HCT116 (cell line): ENCODE results near the gene SMARCB1. TPM values are rescaled to one million over a fixed set of nuclear protein-coding genes. Genes with fewer than 3 reads are reported as not detected.

Experiments
- ATAC-seq: fragments of 200-7000 bp; cut with Tn5 transposase; 2 replicates; pipeline ENCODE4 v1.9.1; 2020; ENCODE audit warnings: mild to moderate bottlenecking, moderate library complexity
- BruUV-seq: library from RNA; stranded (reverse); fragments of 400-500 nt; replicated peaks from 2 replicates; lab custom pipeline; 2021; lab: Mats Ljungman, UMichigan
- CTCF ChIA-PET: fragments of 300-600 bp; sonication (Branson Sonifier 250); formaldehyde crosslinking; loops from one replicate; lab custom pipeline; 2021; ENCODE audit warnings: antibody characterized with exemption; lab: Charles Lee
- POLR2A ChIA-PET: fragments of 300-600, 350-600 bp; sonication (Branson Sonifier 250); formaldehyde crosslinking; loops from one replicate; lab custom pipeline; 2021; ENCODE audit warnings: antibody characterized with exemption; lab: Charles Lee
- RAD21 ChIA-PET, 2 experiments: fragments of 300-600 bp; sonication (Branson Sonifier 250); formaldehyde crosslinking; loops; one replicate each; lab custom pipeline; 2023; ENCODE audit warnings: low total read pairs in 2 of 2; ENCODE audit not compliant: uncharacterized antibody in 2 of 2, unreplicated experiment in 2 of 2, low non-redundant PET in 1 of 2; lab: Charles Lee
- DNase-seq: peaks from one replicate; pipeline ENCODE4 v3.0.0-alpha.2; 2010; ENCODE audit warnings: low read depth, low spot score
- H2AFZ ChIP-seq: fragments of 200-600 bp; shearing (Covaris generic), sonication (generic); 2 replicates; pipeline ENCODE4 v1.6.1; 2017; ENCODE audit warnings: low read depth, mixed run types, mixed read lengths, antibody characterized with exemption, low read length; ENCODE audit not compliant: poor library complexity, severe bottlenecking
- H3K27ac ChIP-seq: 2 replicates; pipeline ENCODE4 v1.5.1; 2012; ENCODE audit warnings: low read depth, low read length
- H3K27me3 ChIP-seq: fragments of 200-600 bp; sonication (generic); 2 replicates; pipeline ENCODE4 v1.6.1; 2016; ENCODE audit warnings: mixed run types, low read length, mixed read lengths; ENCODE audit not compliant: insufficient read depth
- H3K36me3 ChIP-seq, 2 experiments: fragments of 200-500 bp in 1 of 2; fragments of 200-600 bp in 1 of 2; sonication (Bioruptor generic) in 1 of 2; sonication (generic) in 1 of 2; 2 replicates each; pipeline versions ENCODE4 v1.5.1 to v1.6.1; 2014 to 2016; ENCODE audit warnings: low read length in 2 of 2, inconsistent platforms in 1 of 2, mixed read lengths in 1 of 2, mixed run types in 1 of 2; ENCODE audit not compliant: insufficient read depth in 2 of 2, control insufficient read depth in 1 of 2
- H3K4me1 ChIP-seq, 2 experiments: fragments of 200-600 bp in 1 of 2; sonication (generic) in 1 of 2; 2 replicates each; pipeline versions ENCODE4 v1.5.1 to v1.6.1; 2012 to 2017; ENCODE audit warnings: low read length in 2 of 2, inconsistent platforms in 1 of 2, mild to moderate bottlenecking in 1 of 2, mixed read lengths in 1 of 2, mixed run types in 1 of 2, moderate library complexity in 1 of 2; ENCODE audit not compliant: insufficient read depth in 2 of 2, control insufficient read depth in 1 of 2
- H3K4me2 ChIP-seq: fragments of 200-600 bp; sonication (generic); 2 replicates; pipeline ENCODE4 v1.6.1; 2017; ENCODE audit warnings: mixed run types, low read length, mixed read lengths
- H3K4me3 ChIP-seq, 2 experiments: fragments of 200-600 bp in 1 of 2; sonication (generic) in 1 of 2; replicated peaks in 1 of 2; 2 replicates each; pipeline ENCODE4 v1.5.1; 2011 to 2016; ENCODE audit warnings: low read length in 2 of 2, control low read depth in 1 of 2, low read depth in 1 of 2, mild to moderate bottlenecking in 1 of 2, mixed read lengths in 1 of 2, mixed run types in 1 of 2
- H3K79me2 ChIP-seq: fragments of 200-600 bp; sonication (generic); 2 replicates; pipeline ENCODE4 v1.6.1; 2017; ENCODE audit warnings: mild to moderate bottlenecking, mixed run types, low read length, moderate library complexity, mixed read lengths; ENCODE audit not compliant: insufficient read depth
- H3K9ac ChIP-seq: fragments of 200-600 bp; sonication (generic); 2 replicates; pipeline ENCODE4 v1.6.1; 2016; ENCODE audit warnings: low read length, mixed read lengths
- H3K9me2 ChIP-seq: fragments of 200-600 bp; sonication (generic), shearing (Covaris generic); 2 replicates; pipeline ENCODE4 v1.6.1; 2017; ENCODE audit warnings: mixed run types, mild to moderate bottlenecking, moderate library complexity; ENCODE audit not compliant: insufficient read depth
- H3K9me3 ChIP-seq, 2 experiments: fragments of 200-500 bp in 1 of 2; fragments of 200-600 bp in 1 of 2; sonication (Bioruptor generic) in 1 of 2; sonication (generic) in 1 of 2; 2 replicates each; pipeline ENCODE4 v1.6.1; 2014 to 2017; ENCODE audit warnings: low read length in 2 of 2, mixed read lengths in 2 of 2, inconsistent platforms in 1 of 2, low read depth in 1 of 2, mild to moderate bottlenecking in 1 of 2, mixed run types in 1 of 2, moderate library complexity in 1 of 2; ENCODE audit not compliant: control insufficient read depth in 1 of 2, insufficient read depth in 1 of 2
- H4K20me1 ChIP-seq: fragments of 200-600 bp; sonication (generic), shearing (Covaris generic); 2 replicates; pipeline ENCODE4 v1.6.1; 2017; ENCODE audit warnings: mixed run types, mild to moderate bottlenecking, moderate library complexity; ENCODE audit not compliant: insufficient read depth
- CBX3 ChIP-seq: IDR thresholded peaks from 2 replicates; pipeline ENCODE4 v1.6.1; 2012; ENCODE audit warnings: low read depth
- CEBPB ChIP-seq: IDR thresholded peaks from 2 replicates; pipeline ENCODE4 v1.6.1; 2012; ENCODE audit warnings: low read depth
- ELF1 ChIP-seq: IDR thresholded peaks from 2 replicates; pipeline ENCODE4 v1.6.1; 2012; ENCODE audit warnings: low read depth, borderline replicate concordance
- EZH2phosphoT487 ChIP-seq: fragments of 200-600 bp; IDR thresholded peaks from 2 replicates; pipeline ENCODE4 v1.6.1; 2018; ENCODE audit warnings: antibody characterized with exemption, borderline replicate concordance
- FOSL1 ChIP-seq: IDR thresholded peaks from 2 replicates; pipeline ENCODE4 v1.6.1; 2012; ENCODE audit warnings: low read depth
- JUND ChIP-seq: IDR thresholded peaks from 2 replicates; pipeline ENCODE4 v1.6.1; 2012
- POLR2AphosphoS5 ChIP-seq: IDR thresholded peaks from 2 replicates; pipeline ENCODE4 v1.6.1; 2011; ENCODE audit warnings: mild to moderate bottlenecking, low read depth, low read length, moderate library complexity
- RAD21 ChIP-seq: IDR thresholded peaks from 2 replicates; pipeline ENCODE4 v1.6.1; 2012; ENCODE audit warnings: low read depth, mild to moderate bottlenecking
- SRF ChIP-seq: IDR thresholded peaks from 2 replicates; pipeline ENCODE4 v1.6.1; 2012; ENCODE audit warnings: low read depth
- intact Hi-C: fragments of 100-400 bp; cut with micrococcal nuclease; formaldehyde crosslinking; loops from 2 replicates; pipeline ENCODE4 v1.10.0; 2022
- total RNA-seq: library from RNA; stranded (reverse); gene quantifications from one replicate; pipeline ENCODE4 v1.2.1, GENCODE V29; 2021; ENCODE audit not compliant: unreplicated experiment
- TF ChIP-seq, protein P1 (sequence below): IDR thresholded peaks from 2 replicates; pipeline ENCODE4 v1.6.1; 2012
- TF ChIP-seq, protein P2 (sequence below), 3 experiments: fragments of 200-600 bp in 1 of 3; sonication (generic) in 1 of 3; IDR thresholded peaks in 2 of 3; conservative IDR thresholded peaks in 1 of 3; 2 replicates each; pipeline ENCODE4 v1.5.1; 2012 to 2017; ENCODE audit warnings: low read depth in 2 of 3, low read length in 2 of 3, antibody characterized with exemption in 1 of 3, borderline replicate concordance in 1 of 3, control low read depth in 1 of 3, mild to moderate bottlenecking in 1 of 3, mixed read lengths in 1 of 3, mixed run types in 1 of 3, moderate library complexity in 1 of 3; ENCODE audit not compliant: insufficient read depth in 1 of 3

SMARCB1 gene
- total RNA-seq, 1 experiment from 2014 or later, result 101 TPM

- ChIA-PET CTCF (interaction anchor here (0.5 kb wide), 1 partner anchor 19 kb away, joined by 3 read pairs; no protein-coding TSS in a partner anchor), RAD21 (no interaction called here)
- no peak overlapping the region for H3K27ac ChIP-seq
Measured at GRCh38 chr22:23789638-23790037, 2.9 kb downstream of the SMARCB1 start.

GRCh38 chr22:23790819-23791737 lies 4.3 kb downstream of the SMARCB1 start:
- Histone ChIP-seq H3K36me3 (peaks cover 10 to 15% of the 10 kb centered on the region in 2 experiments; a peak in 3 of 4 replicates), H3K9me2 (no peaks in the 10 kb centered on the region), H4K20me1 (peaks cover 8% of the 10 kb centered on the region; the same call in 1 of the 2 replicates), H3K27ac (no peak overlapping the region), H3K9ac (no peak overlapping the region)
- ChIA-PET RAD21 (no interaction called here), CTCF (no interaction called here)
- ATAC-seq, result no peak
- TF ChIP-seq ELF1 (no peak), CEBPB (no peak)
- TF ChIP-seq, protein P1, sequence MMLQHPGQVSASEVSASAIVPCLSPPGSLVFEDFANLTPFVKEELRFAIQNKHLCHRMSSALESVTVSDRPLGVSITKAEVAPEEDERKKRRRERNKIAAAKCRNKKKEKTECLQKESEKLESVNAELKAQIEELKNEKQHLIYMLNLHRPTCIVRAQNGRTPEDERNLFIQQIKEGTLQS, result no peak
- TF ChIP-seq, protein P2, sequence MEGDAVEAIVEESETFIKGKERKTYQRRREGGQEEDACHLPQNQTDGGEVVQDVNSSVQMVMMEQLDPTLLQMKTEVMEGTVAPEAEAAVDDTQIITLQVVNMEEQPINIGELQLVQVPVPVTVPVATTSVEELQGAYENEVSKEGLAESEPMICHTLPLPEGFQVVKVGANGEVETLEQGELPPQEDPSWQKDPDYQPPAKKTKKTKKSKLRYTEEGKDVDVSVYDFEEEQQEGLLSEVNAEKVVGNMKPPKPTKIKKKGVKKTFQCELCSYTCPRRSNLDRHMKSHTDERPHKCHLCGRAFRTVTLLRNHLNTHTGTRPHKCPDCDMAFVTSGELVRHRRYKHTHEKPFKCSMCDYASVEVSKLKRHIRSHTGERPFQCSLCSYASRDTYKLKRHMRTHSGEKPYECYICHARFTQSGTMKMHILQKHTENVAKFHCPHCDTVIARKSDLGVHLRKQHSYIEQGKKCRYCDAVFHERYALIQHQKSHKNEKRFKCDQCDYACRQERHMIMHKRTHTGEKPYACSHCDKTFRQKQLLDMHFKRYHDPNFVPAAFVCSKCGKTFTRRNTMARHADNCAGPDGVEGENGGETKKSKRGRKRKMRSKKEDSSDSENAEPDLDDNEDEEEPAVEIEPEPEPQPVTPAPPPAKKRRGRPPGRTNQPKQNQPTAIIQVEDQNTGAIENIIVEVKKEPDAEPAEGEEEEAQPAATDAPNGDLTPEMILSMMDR (IDR thresholded peaks at IDR 0.05 in 2 of 3, conservative IDR thresholded peaks at IDR 0.05 in 1 of 3; ENCODE audit: borderline replicate concordance in 1 of 3, insufficient read depth in 1 of 3, low read depth in 2 of 3, low read length in 2 of 3), result no peak
- TF ChIP-seq, all 23 proteins: peak for 0
- peaks cover 61% of the 10 kb centered on the region for H3K79me2 ChIP-seq
- no peak overlapping the region for H3K4me3 ChIP-seq
- intact Hi-C loops, result no loop called here
- H3K4me1 ChIP-seq, result peaks cover 9 to 20% of the 10 kb centered on the region in 2 experiments; a peak in 3 of 4 replicates
- no peaks in the 10 kb centered on the region for H3K9me3 ChIP-seq
- H2AFZ ChIP-seq, result no peak overlapping the region
- H3K27me3 ChIP-seq, result no peaks in the 10 kb centered on the region
- POLR2A ChIA-PET, result interaction anchor here (2.6 kb wide), 1 partner anchor 20 kb away, joined by 8 read pairs; no protein-coding TSS in a partner anchor
- no peak overlapping the region for H3K4me2 ChIP-seq
- no TSS peak for BruUV-seq
- no peak for DNase-seq

More at GRCh38 chr22:23789638-23790037, 2.9 kb downstream of the SMARCB1 start:
- Histone ChIP-seq H3K4me1 (peaks cover 9 to 21% of the 10 kb centered on the region in 2 experiments; a peak in 3 of 4 replicates), H3K9me3 (no peaks in the 10 kb centered on the region), H3K4me3 (no peak overlapping the region), H3K9ac (no peak overlapping the region), H4K20me1 (peaks cover 8% of the 10 kb centered on the region; the same call in 1 of the 2 replicates), H2AFZ (no peak overlapping the region), H3K36me3 (peaks cover 4 to 7% of the 10 kb centered on the region in 2 experiments; a peak in 2 of 4 replicates)
- intact Hi-C loops, result no loop called here
- no peak for ATAC-seq
- no peak for TF ChIP-seq SRF
- TF ChIP-seq CEBPB, result no peak
- no peak for TF ChIP-seq JUND
- no peak for TF ChIP-seq CBX3
- no peak for TF ChIP-seq POLR2AphosphoS5
- TF ChIP-seq FOSL1, result no peak
- no peak for TF ChIP-seq RAD21
- no peak for TF ChIP-seq EZH2phosphoT487
- TF ChIP-seq, all 23 proteins: peak for 0
- BruUV-seq, result no TSS peak
- H3K27me3 ChIP-seq, result no peaks in the 10 kb centered on the region
- peaks cover 61% of the 10 kb centered on the region for H3K79me2 ChIP-seq
- POLR2A ChIA-PET, result interaction anchor here (0.5 to 2.6 kb wide), 2 partner anchors 19 to 40 kb away, joined by 3 to 8 read pairs; no protein-coding TSS in a partner anchor
- no peaks in the 10 kb centered on the region for H3K9me2 ChIP-seq
- H3K4me2 ChIP-seq, result no peak overlapping the region
- DNase-seq, result no peak
